Mesothelial cell of epicardium (in vitro differentiated cells): ENCODE data around the gene MACROD2. TPM values are rescaled to one million over a fixed set of nuclear protein-coding genes. Genes with fewer than 3 reads are reported as not detected.

Source experiments
- DNase-seq, 2 experiments: peaks; one replicate each; pipeline ENCODE4 v3.0.0; 2021; ENCODE audit warnings: low spot score in 2 of 2; ENCODE audit not compliant: unreplicated experiment in 2 of 2
- H3K27ac Mint-ChIP-seq: 2 replicates; pipeline ENCODE4 v1.8.0; 2021; ENCODE audit warnings: mixed read lengths
- H3K27me3 Mint-ChIP-seq: 2 replicates; pipeline ENCODE4 v1.8.0; 2021; ENCODE audit warnings: low read depth, mixed read lengths
- H3K36me3 Mint-ChIP-seq: 2 replicates; pipeline ENCODE4 v1.8.0; 2021; ENCODE audit warnings: mixed read lengths
- H3K4me1 Mint-ChIP-seq: 2 replicates; pipeline ENCODE4 v1.8.0; 2021; ENCODE audit warnings: mixed read lengths
- H3K4me3 Mint-ChIP-seq: 2 replicates; pipeline ENCODE4 v1.8.0; 2021; ENCODE audit warnings: mild to moderate bottlenecking, moderate library complexity, mixed read lengths
- H3K9me3 Mint-ChIP-seq: 2 replicates; pipeline ENCODE4 v1.8.0; 2021; ENCODE audit warnings: mixed read lengths
- total RNA-seq: library from RNA; stranded (reverse); gene quantifications from 3 replicates; pipeline ENCODE4 v1.2.1, GENCODE V29; 2021
- TF ChIP-seq, protein P1 (sequence below): fragments of 200-600 bp; sonication (generic); IDR thresholded peaks from one replicate; pipeline ENCODE4 v1.5.0; 2021; ENCODE audit warnings: antibody characterized with exemption; ENCODE audit not compliant: unreplicated experiment

Gene MACROD2
- total RNA-seq, 1 donor from 2014 or later: 10.0 TPM

DNA sequence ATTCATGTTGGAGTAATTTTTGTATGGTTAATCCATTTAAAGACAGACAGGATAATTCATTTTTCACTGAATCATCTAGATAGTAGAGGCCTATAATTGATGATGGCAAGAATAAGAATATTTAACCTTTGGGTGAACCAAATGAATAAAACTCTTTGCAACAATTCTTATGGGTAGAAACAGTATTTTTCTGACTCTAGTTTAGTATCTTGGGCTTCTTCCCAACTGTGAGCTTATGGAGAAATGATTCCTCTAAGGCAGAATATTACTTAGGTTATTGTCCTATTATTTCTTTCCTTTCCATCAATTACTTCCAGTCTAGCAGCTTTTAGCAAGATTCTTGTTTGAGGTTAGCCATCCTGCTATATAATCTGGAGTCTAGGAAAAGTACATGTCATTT lies 1077.0 kb downstream of the MACROD2 start:
- TF ChIP-seq, protein P1, sequence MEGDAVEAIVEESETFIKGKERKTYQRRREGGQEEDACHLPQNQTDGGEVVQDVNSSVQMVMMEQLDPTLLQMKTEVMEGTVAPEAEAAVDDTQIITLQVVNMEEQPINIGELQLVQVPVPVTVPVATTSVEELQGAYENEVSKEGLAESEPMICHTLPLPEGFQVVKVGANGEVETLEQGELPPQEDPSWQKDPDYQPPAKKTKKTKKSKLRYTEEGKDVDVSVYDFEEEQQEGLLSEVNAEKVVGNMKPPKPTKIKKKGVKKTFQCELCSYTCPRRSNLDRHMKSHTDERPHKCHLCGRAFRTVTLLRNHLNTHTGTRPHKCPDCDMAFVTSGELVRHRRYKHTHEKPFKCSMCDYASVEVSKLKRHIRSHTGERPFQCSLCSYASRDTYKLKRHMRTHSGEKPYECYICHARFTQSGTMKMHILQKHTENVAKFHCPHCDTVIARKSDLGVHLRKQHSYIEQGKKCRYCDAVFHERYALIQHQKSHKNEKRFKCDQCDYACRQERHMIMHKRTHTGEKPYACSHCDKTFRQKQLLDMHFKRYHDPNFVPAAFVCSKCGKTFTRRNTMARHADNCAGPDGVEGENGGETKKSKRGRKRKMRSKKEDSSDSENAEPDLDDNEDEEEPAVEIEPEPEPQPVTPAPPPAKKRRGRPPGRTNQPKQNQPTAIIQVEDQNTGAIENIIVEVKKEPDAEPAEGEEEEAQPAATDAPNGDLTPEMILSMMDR: no peak
- H3K36me3 Mint-ChIP-seq: peaks cover 6% of the 10 kb centered on the region
- H3K27ac Mint-ChIP-seq: peak overlapping the region; percentile 9
- no peak for DNase-seq
- no peaks in the 10 kb centered on the region for H3K27me3 Mint-ChIP-seq
- no peak overlapping the region for H3K4me3 Mint-ChIP-seq
- H3K4me1 Mint-ChIP-seq: peaks cover 46% of the 10 kb centered on the region
- H3K9me3 Mint-ChIP-seq: peaks cover 14% of the 10 kb centered on the region

DNA sequence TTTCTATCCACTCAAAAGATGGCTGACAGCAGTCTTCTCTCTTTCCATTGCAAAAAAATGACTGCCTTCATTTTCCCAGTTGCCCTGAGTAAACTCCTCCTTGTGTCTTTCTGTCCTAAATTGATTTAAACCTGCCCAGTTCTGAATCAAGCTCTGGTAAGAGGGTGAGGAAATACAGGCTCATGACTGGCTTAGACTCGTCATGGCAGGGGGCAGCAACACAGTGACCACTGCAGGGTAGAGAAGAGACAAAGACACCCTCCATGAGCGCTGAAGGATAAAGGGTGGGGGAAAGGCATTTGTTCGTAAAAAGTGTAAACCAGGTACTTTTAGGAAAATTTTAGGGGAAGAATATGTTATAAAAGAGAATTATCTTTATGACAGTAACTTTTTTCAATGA lies 1080.3 kb downstream of the MACROD2 start:
- peaks cover 43% of the 10 kb centered on the region for H3K4me1 Mint-ChIP-seq
- H3K9me3 Mint-ChIP-seq: no peaks in the 10 kb centered on the region
- H3K27me3 Mint-ChIP-seq: no peaks in the 10 kb centered on the region
- no peaks in the 10 kb centered on the region for H3K36me3 Mint-ChIP-seq
- TF ChIP-seq, protein P1: no peak
- H3K27ac Mint-ChIP-seq: no peak overlapping the region
- no peak overlapping the region for H3K4me3 Mint-ChIP-seq
- no peak for DNase-seq

DNA sequence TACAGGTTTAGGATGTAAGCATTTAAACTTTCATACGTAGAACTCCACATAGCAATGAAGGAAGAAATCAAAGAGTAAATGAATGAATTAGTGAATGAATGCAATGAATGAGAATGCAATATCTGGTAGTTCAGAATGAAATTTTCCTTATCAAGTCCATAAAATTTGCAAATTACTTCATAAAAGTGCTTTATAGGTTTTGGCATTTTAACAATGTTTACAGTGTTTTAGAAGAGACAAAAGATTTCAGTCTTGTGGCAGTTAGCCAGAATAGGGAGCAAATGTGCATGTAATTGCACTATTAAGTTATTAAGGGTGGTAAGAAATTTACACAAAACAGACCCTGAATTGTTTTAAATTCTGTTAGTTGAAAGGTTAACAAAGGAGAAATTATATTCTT lies 1081.5 kb downstream of the MACROD2 start:
- Mint-ChIP-seq H3K27me3 (no peaks in the 10 kb centered on the region), H3K9me3 (no peaks in the 10 kb centered on the region), H3K4me1 (peaks cover 32% of the 10 kb centered on the region)

DNA sequence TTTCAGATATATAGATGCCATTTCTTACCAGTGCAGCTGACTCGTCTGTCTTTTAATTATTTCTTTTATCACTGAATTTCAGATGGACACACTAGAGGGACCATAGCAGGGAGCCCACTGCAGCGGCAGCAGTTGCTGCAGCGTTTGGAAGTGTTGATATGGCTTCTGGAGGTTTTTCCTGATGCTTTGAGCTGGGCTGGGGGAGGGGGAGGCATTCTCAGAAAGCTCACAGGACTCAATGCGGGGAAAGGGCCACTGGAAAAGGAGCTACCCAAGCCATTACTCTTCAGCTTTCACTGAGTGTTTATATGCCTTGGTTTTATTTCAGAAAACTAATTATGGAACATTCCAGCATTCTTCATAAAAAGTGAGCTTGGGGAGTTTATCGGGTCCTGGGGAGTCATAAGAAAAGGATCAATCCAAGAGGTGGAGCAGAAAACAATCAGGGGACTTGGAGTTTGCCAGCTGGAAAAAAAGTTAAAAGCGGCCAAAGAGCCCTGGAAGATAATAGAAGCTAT lies 1082.5 kb downstream of the MACROD2 start:
- TF ChIP-seq, protein P1: no peak
- Mint-ChIP-seq H3K36me3 (no peaks in the 10 kb centered on the region), H3K9me3 (no peaks in the 10 kb centered on the region), H3K4me3 (no peak overlapping the region), H3K27me3 (no peaks in the 10 kb centered on the region), H3K27ac (peak overlapping the region; percentile 67), H3K4me1 (peaks cover 25% of the 10 kb centered on the region)
- no peak for DNase-seq

More for the DNA sequence above, 1081.5 kb downstream of the MACROD2 start:
- TF ChIP-seq, protein P1: no peak
- Mint-ChIP-seq H3K4me3 (no peak overlapping the region), H3K36me3 (no peaks in the 10 kb centered on the region), H3K27ac (no peak overlapping the region)
- DNase-seq: no peak

DNA sequence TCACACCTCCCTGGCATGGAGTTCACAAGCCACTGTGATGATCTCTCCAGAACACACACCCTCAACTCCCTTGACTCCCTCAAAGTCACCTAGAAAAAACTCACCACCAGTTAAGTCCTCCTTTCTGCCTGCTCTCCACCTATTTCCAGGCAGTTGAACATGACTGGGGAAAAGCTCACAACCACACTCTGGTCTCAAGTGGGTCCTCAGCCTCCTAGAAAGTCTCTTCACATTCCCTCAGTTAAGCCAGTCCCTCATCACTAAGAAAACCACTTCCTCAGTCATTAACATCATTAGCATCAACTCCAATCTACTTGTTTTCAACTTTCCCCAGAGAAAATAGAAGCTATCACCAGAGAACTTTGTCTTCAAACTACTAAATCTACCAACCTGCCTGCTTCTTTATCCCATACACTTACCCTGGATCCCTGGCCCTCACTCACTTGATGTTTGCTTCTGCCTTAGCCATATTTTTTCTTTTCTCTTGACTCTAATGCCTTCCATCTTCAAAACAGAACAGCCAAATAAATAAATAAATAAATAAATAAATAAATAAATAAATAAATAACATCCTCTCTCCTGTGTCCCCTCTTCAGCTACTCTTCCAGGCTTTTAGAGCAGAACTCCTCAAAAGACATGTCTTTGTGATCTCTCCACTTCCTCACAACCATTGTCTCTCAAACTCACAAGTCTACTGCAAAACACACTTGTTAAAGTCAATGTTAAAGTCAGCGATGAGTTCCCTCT lies 1084.5 kb downstream of the MACROD2 start:
- H3K27me3 Mint-ChIP-seq: no peaks in the 10 kb centered on the region
- H3K27ac Mint-ChIP-seq: no peak overlapping the region
- no peaks in the 10 kb centered on the region for H3K36me3 Mint-ChIP-seq
- no peak for DNase-seq
- TF ChIP-seq, protein P1: no peak
- no peak overlapping the region for H3K4me3 Mint-ChIP-seq
- no peaks in the 10 kb centered on the region for H3K9me3 Mint-ChIP-seq
- peaks cover 30% of the 10 kb centered on the region for H3K4me1 Mint-ChIP-seq
